ENCODE results near the gene RFWD3. TPM values are rescaled to one million over a fixed set of nuclear protein-coding genes. Genes with fewer than 3 reads are reported as not detected.

RFWD3 gene
- total and polyA plus RNA-seq, 2 experiments from 2014 or later = 12.8 to 12.9 TPM

DNA sequence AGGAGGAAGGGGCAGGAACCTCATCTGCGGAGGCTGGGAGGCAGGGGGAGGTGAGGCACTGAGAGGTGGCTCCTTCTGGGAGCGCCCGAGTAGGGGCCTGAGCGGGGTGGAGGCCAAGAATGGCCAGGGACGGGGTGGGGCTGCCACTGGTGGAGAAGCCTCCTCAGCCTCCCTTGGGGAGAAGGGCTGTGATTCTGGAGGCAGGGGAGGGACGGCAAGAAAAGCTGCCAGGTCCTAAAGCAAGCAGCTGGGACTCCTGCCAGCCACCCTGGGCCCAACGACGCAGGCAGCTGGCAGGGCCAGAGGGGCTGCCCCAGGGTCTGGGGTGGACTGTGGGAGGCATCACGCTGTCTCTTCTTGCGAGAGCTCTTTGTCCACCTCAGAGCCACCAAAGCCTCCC, 46.6 kb upstream of the RFWD3 start:
- 93% methylated on average over 9 of the region's 10 CpGs for WGBS (ENCODE audit: low lambda C conversion rate, missing lambda C conversion rate)
- Histone ChIP-seq H3K27me3 (no peaks in the 10 kb centered on the region), H4K20me1 (ENCODE audit: insufficient read depth, poor library complexity, severe bottlenecking) (no peaks in the 10 kb centered on the region), H3K4me2 (no peak overlapping the region), H3K27ac (no peak overlapping the region), H2AFZ (no peak overlapping the region), H3K9me3 (ENCODE audit: low read depth) (no peaks in the 10 kb centered on the region), H3K79me2 (no peaks in the 10 kb centered on the region), H3K9me2 (replicated peaks; ENCODE audit: insufficient read depth) (no peaks in the 10 kb centered on the region), H3K4me1 (ENCODE audit: insufficient read depth) (no peaks in the 10 kb centered on the region), H3K36me3 (replicated peaks; ENCODE audit: insufficient read depth, low read depth) (no peaks in the 10 kb centered on the region), H3K4me3 (no peak overlapping the region)
- no peak for TF ChIP-seq EZH2phosphoT487 (IDR thresholded peaks at IDR 0.05; ENCODE audit: low read depth, severe bottlenecking, unreplicated experiment)
- TF ChIP-seq, protein P1, sequence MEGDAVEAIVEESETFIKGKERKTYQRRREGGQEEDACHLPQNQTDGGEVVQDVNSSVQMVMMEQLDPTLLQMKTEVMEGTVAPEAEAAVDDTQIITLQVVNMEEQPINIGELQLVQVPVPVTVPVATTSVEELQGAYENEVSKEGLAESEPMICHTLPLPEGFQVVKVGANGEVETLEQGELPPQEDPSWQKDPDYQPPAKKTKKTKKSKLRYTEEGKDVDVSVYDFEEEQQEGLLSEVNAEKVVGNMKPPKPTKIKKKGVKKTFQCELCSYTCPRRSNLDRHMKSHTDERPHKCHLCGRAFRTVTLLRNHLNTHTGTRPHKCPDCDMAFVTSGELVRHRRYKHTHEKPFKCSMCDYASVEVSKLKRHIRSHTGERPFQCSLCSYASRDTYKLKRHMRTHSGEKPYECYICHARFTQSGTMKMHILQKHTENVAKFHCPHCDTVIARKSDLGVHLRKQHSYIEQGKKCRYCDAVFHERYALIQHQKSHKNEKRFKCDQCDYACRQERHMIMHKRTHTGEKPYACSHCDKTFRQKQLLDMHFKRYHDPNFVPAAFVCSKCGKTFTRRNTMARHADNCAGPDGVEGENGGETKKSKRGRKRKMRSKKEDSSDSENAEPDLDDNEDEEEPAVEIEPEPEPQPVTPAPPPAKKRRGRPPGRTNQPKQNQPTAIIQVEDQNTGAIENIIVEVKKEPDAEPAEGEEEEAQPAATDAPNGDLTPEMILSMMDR (IDR thresholded peaks at IDR 0.05; ENCODE audit: poor library complexity) = no peak
- no peak for TF ChIP-seq EZH2 (IDR thresholded peaks at IDR 0.05; ENCODE audit: borderline replicate concordance)
- no peak for DNase-seq (ENCODE audit: low spot score)

DNA sequence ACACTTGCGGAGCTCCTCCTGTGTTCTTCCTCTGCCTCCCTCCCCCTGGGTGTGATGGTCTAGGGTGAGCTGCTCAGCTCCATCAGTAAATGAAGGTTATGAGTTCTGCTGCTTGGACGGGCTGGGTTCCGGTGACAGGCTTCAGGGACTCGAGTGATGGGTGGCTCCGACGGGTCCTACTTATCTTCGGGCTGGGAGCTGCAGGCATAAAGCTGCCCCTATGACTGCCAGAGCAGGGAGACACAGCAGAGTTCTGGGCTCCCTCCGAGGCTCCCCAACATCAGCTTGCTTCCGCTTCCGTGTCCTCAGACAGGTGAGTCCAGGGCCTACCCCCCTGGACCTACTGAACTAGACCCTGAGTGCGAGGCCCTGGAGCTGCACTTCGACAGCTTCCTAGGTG, 45.3 kb upstream of the RFWD3 start:
- TF ChIP-seq EZH2 (IDR thresholded peaks at IDR 0.05; ENCODE audit: borderline replicate concordance) (no peak), EZH2phosphoT487 (IDR thresholded peaks at IDR 0.05; ENCODE audit: low read depth, severe bottlenecking, unreplicated experiment) (no peak)
- TF ChIP-seq, protein P1 (IDR thresholded peaks at IDR 0.05; ENCODE audit: poor library complexity) = no peak
- Histone ChIP-seq H3K4me3 (no peak overlapping the region), H2AFZ (no peak overlapping the region), H3K9me2 (replicated peaks; ENCODE audit: insufficient read depth) (no peaks in the 10 kb centered on the region), H4K20me1 (ENCODE audit: insufficient read depth, poor library complexity, severe bottlenecking) (no peaks in the 10 kb centered on the region), H3K36me3 (replicated peaks; ENCODE audit: insufficient read depth, low read depth) (no peaks in the 10 kb centered on the region), H3K9me3 (ENCODE audit: low read depth) (no peaks in the 10 kb centered on the region), H3K4me2 (no peak overlapping the region), H3K27me3 (no peaks in the 10 kb centered on the region), H3K4me1 (ENCODE audit: insufficient read depth) (no peaks in the 10 kb centered on the region), H3K27ac (no peak overlapping the region), H3K79me2 (no peaks in the 10 kb centered on the region)
- DNase-seq (ENCODE audit: low spot score) = no peak
- WGBS (ENCODE audit: low lambda C conversion rate, missing lambda C conversion rate) = 93% methylated on average over 12 of the region's 12 CpGs

DNA sequence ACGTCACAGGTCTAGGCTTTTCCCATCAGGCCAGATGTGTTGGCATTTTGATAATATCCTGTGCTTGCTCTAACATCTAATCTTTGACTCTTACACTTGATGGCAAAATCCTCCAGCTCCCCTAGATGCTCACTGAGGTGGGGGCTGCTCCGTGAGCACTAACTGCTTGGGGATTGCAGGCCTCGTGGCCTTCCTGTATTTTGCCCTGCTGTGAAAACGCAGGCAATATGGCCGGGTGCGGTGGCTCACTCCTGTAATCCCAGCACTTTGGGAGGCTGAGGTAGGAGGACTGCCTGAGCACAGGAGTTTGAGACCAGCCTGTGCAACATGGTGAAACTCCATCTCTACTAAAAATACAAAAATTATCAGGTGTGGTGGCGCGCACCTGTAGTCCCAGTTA, 43.7 kb upstream of the RFWD3 start:
- no peak overlapping the region for H3K27ac ChIP-seq
- no peaks in the 10 kb centered on the region for H3K9me2 ChIP-seq (replicated peaks; ENCODE audit: insufficient read depth)
- no peak overlapping the region for H2AFZ ChIP-seq
- no peaks in the 10 kb centered on the region for H3K4me1 ChIP-seq (ENCODE audit: insufficient read depth)
- H3K9me3 ChIP-seq (ENCODE audit: low read depth) = no peaks in the 10 kb centered on the region
- H3K27me3 ChIP-seq = no peaks in the 10 kb centered on the region
- no peak overlapping the region for H3K4me3 ChIP-seq
- TF ChIP-seq EZH2phosphoT487 (IDR thresholded peaks at IDR 0.05; ENCODE audit: low read depth, severe bottlenecking, unreplicated experiment) = no peak
- TF ChIP-seq, protein P1 (IDR thresholded peaks at IDR 0.05; ENCODE audit: poor library complexity) = no peak
- no peak for TF ChIP-seq EZH2 (IDR thresholded peaks at IDR 0.05; ENCODE audit: borderline replicate concordance)
- no peak overlapping the region for H3K4me2 ChIP-seq
- H3K36me3 ChIP-seq (replicated peaks; ENCODE audit: insufficient read depth, low read depth) = no peaks in the 10 kb centered on the region
- DNase-seq (ENCODE audit: low spot score) = no peak
- 96% methylated on average over 8 of the region's 8 CpGs for WGBS (ENCODE audit: low lambda C conversion rate, missing lambda C conversion rate)
- H4K20me1 ChIP-seq (ENCODE audit: insufficient read depth, poor library complexity, severe bottlenecking) = no peaks in the 10 kb centered on the region
- H3K79me2 ChIP-seq = no peaks in the 10 kb centered on the region

DNA sequence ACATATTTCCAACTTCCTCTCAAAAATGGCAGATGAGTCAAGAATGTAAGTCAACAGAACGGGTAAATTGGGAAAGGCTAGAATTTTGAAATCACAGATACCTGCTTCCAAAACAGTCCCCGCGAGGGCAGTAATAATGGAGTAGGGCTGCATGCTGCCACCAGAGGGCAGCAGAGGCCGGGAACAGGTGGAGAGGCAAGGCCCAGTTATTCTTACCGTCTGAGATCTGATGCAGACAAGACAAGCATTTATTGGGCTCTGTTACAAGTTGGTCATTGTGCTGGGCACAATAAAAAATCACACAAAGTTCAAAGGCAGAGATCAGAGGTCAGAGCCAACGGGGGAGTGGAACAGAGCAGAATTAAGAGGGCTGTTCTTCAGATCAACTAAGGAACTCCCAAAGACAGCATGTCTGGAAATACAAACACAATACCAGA, 42.8 kb upstream of the RFWD3 start:
- H4K20me1 ChIP-seq (ENCODE audit: insufficient read depth, poor library complexity, severe bottlenecking) = no peaks in the 10 kb centered on the region
- H3K79me2 ChIP-seq = no peaks in the 10 kb centered on the region
- no peak overlapping the region for H3K4me3 ChIP-seq
- no peaks in the 10 kb centered on the region for H3K9me3 ChIP-seq (ENCODE audit: low read depth)
- H3K9me2 ChIP-seq (replicated peaks; ENCODE audit: insufficient read depth) = no peaks in the 10 kb centered on the region
- TF ChIP-seq EZH2 (IDR thresholded peaks at IDR 0.05; ENCODE audit: borderline replicate concordance) = no peak
- TF ChIP-seq, protein P1 (IDR thresholded peaks at IDR 0.05; ENCODE audit: poor library complexity) = peak; percentile 98
- no peaks in the 10 kb centered on the region for H3K4me1 ChIP-seq (ENCODE audit: insufficient read depth)
- under 1% methylated on average over 6 of the region's 6 CpGs for WGBS (ENCODE audit: low lambda C conversion rate, missing lambda C conversion rate)
- no peak overlapping the region for H3K4me2 ChIP-seq
- no peaks in the 10 kb centered on the region for H3K36me3 ChIP-seq (replicated peaks; ENCODE audit: insufficient read depth, low read depth)
- H3K27me3 ChIP-seq = no peaks in the 10 kb centered on the region
- peak; percentile 90 for DNase-seq (ENCODE audit: low spot score)
- no peak overlapping the region for H3K27ac ChIP-seq
- no peak overlapping the region for H2AFZ ChIP-seq
